Astrocyte of the spinal cord (primary cell): ENCODE results near the gene ARRB1.

Source experiments
- DNase-seq: peaks from one replicate; pipeline ENCODE4 v3.0.0; 2011; ENCODE audit warnings: low read depth, low spot score
- H3K4me3 ChIP-seq: 2 replicates; pipeline ENCODE4 v1.5.1; 2011; ENCODE audit warnings: low read depth, mild to moderate bottlenecking, low read length, moderate library complexity
- in situ Hi-C: cut with HindIII; loops from 2 replicates; pipeline ENCODE4 v1.10.0; 2017; ENCODE audit warnings: low sequenced_read_pairs
- TF ChIP-seq, protein P1 (sequence below): IDR thresholded peaks from 2 replicates; pipeline ENCODE4 v1.5.1; 2012; ENCODE audit warnings: low read depth, mild to moderate bottlenecking, low read length, inconsistent platforms

Gene ARRB1

DNA sequence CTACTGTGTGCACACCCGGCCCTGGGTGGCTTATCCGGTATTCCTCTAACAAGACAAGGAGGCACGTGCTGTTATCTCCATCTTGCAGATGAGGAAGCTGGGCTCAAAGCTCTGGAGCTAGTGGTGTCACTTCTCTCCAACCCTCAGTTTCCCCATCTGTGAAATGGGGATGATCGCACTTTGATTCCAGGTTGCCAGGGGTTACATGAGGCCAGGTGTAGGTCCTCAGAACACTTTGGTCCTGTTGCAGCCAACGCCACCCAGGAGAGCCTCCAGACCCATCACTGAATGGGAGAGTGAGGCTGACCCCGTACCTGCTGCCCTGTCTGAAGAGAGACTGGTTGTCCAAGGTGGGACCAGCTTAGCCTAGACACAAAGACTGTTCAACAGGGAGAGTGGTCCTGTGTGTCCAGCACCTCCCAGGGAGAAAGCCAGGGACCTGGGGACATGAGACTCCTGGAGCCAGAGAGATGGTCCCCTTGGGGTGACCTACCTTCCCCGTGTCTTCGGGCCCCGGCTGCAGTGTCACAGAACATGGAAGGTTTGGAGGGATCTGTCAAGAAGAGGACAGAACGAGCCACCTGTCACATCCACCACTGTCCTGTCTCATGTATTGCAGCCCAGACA is 69.9 kb downstream of the ARRB1 start:
- in situ Hi-C loops = no loop called here
- no peak for DNase-seq
- TF ChIP-seq, protein P1, sequence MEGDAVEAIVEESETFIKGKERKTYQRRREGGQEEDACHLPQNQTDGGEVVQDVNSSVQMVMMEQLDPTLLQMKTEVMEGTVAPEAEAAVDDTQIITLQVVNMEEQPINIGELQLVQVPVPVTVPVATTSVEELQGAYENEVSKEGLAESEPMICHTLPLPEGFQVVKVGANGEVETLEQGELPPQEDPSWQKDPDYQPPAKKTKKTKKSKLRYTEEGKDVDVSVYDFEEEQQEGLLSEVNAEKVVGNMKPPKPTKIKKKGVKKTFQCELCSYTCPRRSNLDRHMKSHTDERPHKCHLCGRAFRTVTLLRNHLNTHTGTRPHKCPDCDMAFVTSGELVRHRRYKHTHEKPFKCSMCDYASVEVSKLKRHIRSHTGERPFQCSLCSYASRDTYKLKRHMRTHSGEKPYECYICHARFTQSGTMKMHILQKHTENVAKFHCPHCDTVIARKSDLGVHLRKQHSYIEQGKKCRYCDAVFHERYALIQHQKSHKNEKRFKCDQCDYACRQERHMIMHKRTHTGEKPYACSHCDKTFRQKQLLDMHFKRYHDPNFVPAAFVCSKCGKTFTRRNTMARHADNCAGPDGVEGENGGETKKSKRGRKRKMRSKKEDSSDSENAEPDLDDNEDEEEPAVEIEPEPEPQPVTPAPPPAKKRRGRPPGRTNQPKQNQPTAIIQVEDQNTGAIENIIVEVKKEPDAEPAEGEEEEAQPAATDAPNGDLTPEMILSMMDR = no peak
- H3K4me3 ChIP-seq = no peak overlapping the region

DNA sequence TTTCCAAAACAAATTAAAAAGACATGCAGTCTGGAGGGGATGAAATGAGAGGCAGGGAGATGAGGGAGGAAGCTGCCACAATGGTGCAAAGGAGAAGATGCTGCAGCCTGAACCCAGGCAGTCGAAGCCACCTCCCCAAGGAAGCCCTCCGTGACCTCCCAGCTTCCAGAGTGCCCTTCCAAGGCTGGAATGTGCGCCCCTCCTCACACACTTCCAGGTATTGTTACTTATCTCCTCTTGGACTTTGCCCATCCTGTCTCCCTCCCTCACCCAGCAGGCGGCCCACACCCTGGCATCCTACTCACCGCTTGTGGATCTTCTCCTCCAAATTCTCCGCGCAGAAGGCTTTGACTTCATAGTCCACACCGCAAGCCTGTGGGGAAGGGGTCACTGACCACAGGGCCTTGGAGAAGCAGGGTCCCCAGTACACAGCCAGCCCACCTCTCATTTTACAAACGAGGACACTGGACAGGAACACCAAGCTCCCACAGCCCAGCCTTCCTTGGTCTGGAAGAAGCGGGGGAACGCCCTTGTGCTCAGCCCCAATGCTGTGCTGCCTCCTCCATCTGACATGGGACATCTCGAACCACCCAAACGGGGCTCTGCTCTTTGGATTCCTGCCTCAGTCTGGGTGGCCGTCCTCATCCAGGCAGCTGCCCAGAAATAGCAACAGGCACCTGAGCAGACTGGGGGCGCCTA is 70.5 kb downstream of the ARRB1 start:
- H3K4me3 ChIP-seq = no peak overlapping the region
- in situ Hi-C loops = no loop called here
- TF ChIP-seq, protein P1 = no peak
- DNase-seq = no peak

DNA sequence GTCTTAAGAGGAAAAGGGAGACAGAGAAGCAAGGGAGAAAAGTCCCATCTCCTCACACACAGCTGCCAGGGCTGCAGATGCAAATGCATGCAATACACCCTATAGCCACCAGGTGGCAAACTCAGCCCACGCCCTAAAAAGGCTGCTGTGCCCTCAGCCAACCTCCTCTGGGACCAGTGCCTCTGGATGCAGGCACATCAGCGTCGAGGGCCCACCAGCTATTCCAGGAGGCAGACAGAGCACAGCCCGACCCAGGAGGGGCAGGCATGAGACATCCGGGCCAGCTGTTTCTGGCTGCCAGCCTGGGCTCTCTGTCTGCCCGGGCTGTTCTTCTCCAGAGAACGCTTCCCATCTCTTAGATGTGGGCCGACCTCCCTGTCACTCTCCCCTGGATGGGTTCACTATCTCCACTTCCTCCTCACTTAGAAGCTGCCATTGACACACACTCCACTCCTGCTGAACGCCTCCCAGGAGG is 71.2 kb downstream of the ARRB1 start:
- peak; percentile 58 for DNase-seq
- TF ChIP-seq, protein P1 = peak; percentile 98
- H3K4me3 ChIP-seq = no peak overlapping the region
- in situ Hi-C loops = no loop called here

GRCh38 chr11:75279273-75279672 is 72.2 kb downstream of the ARRB1 start:
- H3K4me3 ChIP-seq = no peak overlapping the region
- in situ Hi-C loops = no loop called here
- DNase-seq = no peak
- TF ChIP-seq, protein P1 = no peak

DNA sequence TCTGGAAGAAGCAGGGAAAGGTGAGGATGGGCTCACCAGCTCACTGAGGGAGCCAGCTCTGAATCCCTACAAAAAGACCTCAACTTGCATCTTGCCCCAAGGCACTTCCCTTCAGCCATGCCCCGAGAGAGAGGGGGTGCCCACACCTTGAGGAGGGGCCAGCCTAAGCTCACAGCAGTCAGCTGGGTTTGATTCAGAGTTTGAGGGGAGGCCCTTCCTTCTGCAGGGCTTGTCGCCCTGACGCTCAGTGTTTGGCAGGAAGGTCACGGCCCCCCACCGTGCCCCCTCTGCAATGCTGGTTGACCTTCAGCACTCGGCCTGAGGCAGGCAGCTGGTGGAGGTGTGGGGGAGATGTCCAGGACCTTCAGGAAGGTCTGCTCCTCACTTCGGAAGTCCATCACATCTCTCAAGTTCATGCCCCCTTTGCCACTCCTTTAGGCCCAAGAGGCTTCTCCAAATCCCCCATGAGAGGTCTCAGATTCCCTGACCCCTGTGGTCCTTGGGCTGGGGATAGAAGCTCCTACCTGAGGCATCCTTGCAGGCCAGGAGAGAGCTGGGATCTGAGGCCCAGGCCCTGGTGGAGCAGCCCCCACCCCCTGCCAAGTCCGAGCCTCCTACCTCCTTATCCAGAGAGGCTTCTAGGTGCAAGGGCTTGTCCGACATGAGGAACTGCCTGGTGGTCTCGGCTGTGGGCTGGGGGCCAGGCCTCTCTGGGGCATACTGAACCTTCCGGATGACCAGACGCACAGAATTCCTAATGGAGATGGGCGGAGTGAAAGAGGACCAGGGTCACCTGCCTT is 73.3 kb downstream of the ARRB1 start:
- in situ Hi-C loops = no loop called here
- no peak overlapping the region for H3K4me3 ChIP-seq
- TF ChIP-seq, protein P1 = no peak
- DNase-seq = no peak

GRCh38 chr11:75277211-75277805 is 74.2 kb downstream of the ARRB1 start:
- in situ Hi-C loops = no loop called here
- H3K4me3 ChIP-seq = no peak overlapping the region
- TF ChIP-seq, protein P1 = no peak
- no peak for DNase-seq
